IMR-90 (cell line): ENCODE data around the gene TMEM45A. TPM values are rescaled to one million over a fixed set of nuclear protein-coding genes. Genes with fewer than 3 reads are reported as not detected.

Source experiments
- ATAC-seq: fragments of 200-7000 bp; cut with Tn5 transposase; 2 replicates; pipeline ENCODE4 v1.9.1; 2020; ENCODE audit warnings: low read depth, mild to moderate bottlenecking, moderate library complexity
- BruUV-seq: library from RNA; stranded (reverse); fragments of 400-500 nt; replicated peaks from 2 replicates; lab custom pipeline; 2021; lab: Mats Ljungman, UMichigan
- CTCF ChIA-PET: fragments of 300-600 bp; formaldehyde crosslinking; extraction: SDS; loops from one replicate; lab custom pipeline; 2021; ENCODE audit warnings: antibody characterized with exemption; lab: Yijun Ruan, JAX
- POLR2A ChIA-PET: fragments of 300-600 bp; sonication (Branson Sonifier 250); formaldehyde crosslinking; loops from one replicate; lab custom pipeline; 2022; ENCODE audit warnings: antibody characterized with exemption; ENCODE audit not compliant: unreplicated experiment; lab: Charles Lee
- DNase-seq: peaks from one replicate; pipeline ENCODE4 v3.0.0; 2013
- H2AFZ ChIP-seq: replicated peaks from 2 replicates; pipeline ENCODE3; 2013; ENCODE audit warnings: low read length, mild to moderate bottlenecking; ENCODE audit not compliant: poor library complexity
- H2AK5ac ChIP-seq: 2 replicates; pipeline ENCODE4 v1.6.1; 2013; ENCODE audit warnings: low read depth, low read length, inconsistent platforms
- H2AK9ac ChIP-seq: replicated peaks from 2 replicates; pipeline ENCODE3; 2013; ENCODE audit warnings: mild to moderate bottlenecking, low read depth, low read length, moderate library complexity; ENCODE audit not compliant: poor library complexity
- H2BK120ac ChIP-seq: 2 replicates; pipeline ENCODE4 v1.6.1; 2013; ENCODE audit warnings: low read depth, low read length, inconsistent platforms
- H2BK15ac ChIP-seq: 3 replicates; pipeline ENCODE4 v1.6.1; 2013; ENCODE audit warnings: low read depth, low read length, inconsistent platforms
- H2BK20ac ChIP-seq: 2 replicates; pipeline ENCODE4 v1.6.1; 2013; ENCODE audit warnings: low read depth, mild to moderate bottlenecking, inconsistent platforms, low read length, moderate library complexity
- H2BK5ac ChIP-seq: 2 replicates; pipeline ENCODE4 v1.6.1; 2013; ENCODE audit warnings: mild to moderate bottlenecking, low read depth, low read length, inconsistent platforms; ENCODE audit not compliant: poor library complexity, severe bottlenecking
- H3K14ac ChIP-seq: replicated peaks from 2 replicates; pipeline ENCODE4 v1.6.1; 2013; ENCODE audit warnings: low read depth, low read length, inconsistent platforms
- H3K18ac ChIP-seq: 2 replicates; pipeline ENCODE4 v1.6.1; 2013; ENCODE audit warnings: low read depth, low read length, control low read depth
- H3K23ac ChIP-seq: 2 replicates; pipeline ENCODE4 v1.6.1; 2013; ENCODE audit warnings: low read depth, low read length, inconsistent platforms
- H3K27ac ChIP-seq: 2 replicates; pipeline ENCODE4 v1.5.1; 2013; ENCODE audit warnings: mild to moderate bottlenecking, control low read depth, low read length; ENCODE audit not compliant: insufficient read depth
- H3K27me3 ChIP-seq: 2 replicates; pipeline ENCODE4 v1.6.1; 2013; ENCODE audit warnings: low read length; ENCODE audit not compliant: control insufficient read depth, insufficient read depth
- H3K36me3 ChIP-seq: 2 replicates; pipeline ENCODE4 v1.6.1; 2013; ENCODE audit warnings: low read length, mixed read lengths; ENCODE audit not compliant: control insufficient read depth, insufficient read depth
- H3K4ac ChIP-seq: 2 replicates; pipeline ENCODE4 v1.6.1; 2013; ENCODE audit warnings: low read depth, low read length, inconsistent platforms
- H3K4me1 ChIP-seq: 2 replicates; pipeline ENCODE4 v1.6.1; 2013; ENCODE audit warnings: low read length, mixed read lengths; ENCODE audit not compliant: control insufficient read depth, insufficient read depth
- H3K4me2 ChIP-seq: 2 replicates; pipeline ENCODE4 v1.6.1; 2013; ENCODE audit warnings: low read depth, mild to moderate bottlenecking, control low read depth, low read length, moderate library complexity
- H3K4me3 ChIP-seq: 2 replicates; pipeline ENCODE4 v1.5.1; 2013; ENCODE audit warnings: low read depth, mild to moderate bottlenecking, control low read depth, low read length, moderate library complexity; ENCODE audit not compliant: insufficient read depth
- H3K56ac ChIP-seq: 2 replicates; pipeline ENCODE4 v1.6.1; 2013; ENCODE audit warnings: low read length, inconsistent platforms; ENCODE audit not compliant: insufficient read depth; ENCODE audit errors: extremely low read depth
- H3K79me1 ChIP-seq, 2 experiments: 2 replicates each; pipeline ENCODE4 v1.6.1; 2013; ENCODE audit warnings: low read length in 2 of 2, inconsistent platforms in 1 of 2, low read depth in 1 of 2
- H3K9ac ChIP-seq: 2 replicates; pipeline ENCODE4 v1.6.1; 2013; ENCODE audit warnings: low read depth, low read length, control low read depth
- H3K9me1 ChIP-seq: 2 replicates; pipeline ENCODE4 v1.6.1; 2013; ENCODE audit warnings: low read length, inconsistent platforms; ENCODE audit not compliant: insufficient read depth
- H3K9me3 ChIP-seq: 2 replicates; pipeline ENCODE4 v1.6.1; 2013; ENCODE audit warnings: low read length; ENCODE audit not compliant: control insufficient read depth, insufficient read depth
- H4K20me1 ChIP-seq: 2 replicates; pipeline ENCODE4 v1.6.1; 2013; ENCODE audit warnings: low read length, inconsistent platforms; ENCODE audit not compliant: insufficient read depth
- H4K5ac ChIP-seq: 2 replicates; pipeline ENCODE4 v1.6.1; 2013; ENCODE audit warnings: mild to moderate bottlenecking, low read depth, low read length, control low read depth
- H4K8ac ChIP-seq, 2 experiments: 2 replicates each; pipeline ENCODE4 v1.6.1; 2013; ENCODE audit warnings: low read depth in 2 of 2, low read length in 2 of 2, control low read depth in 1 of 2, inconsistent platforms in 1 of 2
- H4K91ac ChIP-seq: 2 replicates; pipeline ENCODE4 v1.6.1; 2013; ENCODE audit warnings: low read depth, low read length, inconsistent platforms; ENCODE audit not compliant: insufficient read depth
- BHLHE40 ChIP-seq: fragments of 150-350 bp; IDR thresholded peaks from 2 replicates; pipeline ENCODE4 v1.6.1; 2016; ENCODE audit warnings: mild to moderate bottlenecking, low read depth, low read length
- CEBPB ChIP-seq: IDR thresholded peaks from 2 replicates; pipeline ENCODE4 v1.6.1; 2012; ENCODE audit warnings: low read depth, low read length, improper control_type of control experiment
- FOS ChIP-seq: fragments of 150-350 bp; IDR thresholded peaks from 2 replicates; pipeline ENCODE4 v1.6.1; 2016; ENCODE audit warnings: low read depth, low read length
- MAFK ChIP-seq: IDR thresholded peaks from 2 replicates; pipeline ENCODE4 v1.6.1; 2012; ENCODE audit warnings: low read depth, low read length, improper control_type of control experiment
- MAZ ChIP-seq: IDR thresholded peaks from 2 replicates; pipeline ENCODE4 v1.6.1; 2012; ENCODE audit warnings: low read depth, mild to moderate bottlenecking, low read length, improper control_type of control experiment, moderate library complexity, borderline replicate concordance
- MXI1 ChIP-seq: IDR thresholded peaks from 2 replicates; pipeline ENCODE4 v1.6.1; 2012; ENCODE audit warnings: low read depth, mild to moderate bottlenecking, low read length, moderate library complexity, borderline replicate concordance
- NFE2L2 ChIP-seq: fragments of 150-350 bp; IDR thresholded peaks from 2 replicates; pipeline ENCODE4 v1.6.1; 2016; ENCODE audit warnings: low read depth, mild to moderate bottlenecking, low read length
- POLR2A ChIP-seq: IDR thresholded peaks from 2 replicates; pipeline ENCODE4 v1.6.1; 2012; ENCODE audit warnings: mild to moderate bottlenecking, low read depth, low read length
- RAD21 ChIP-seq: IDR thresholded peaks from 2 replicates; pipeline ENCODE4 v1.6.1; 2012; ENCODE audit warnings: low read length, improper control_type of control experiment
- RCOR1 ChIP-seq: IDR thresholded peaks from 2 replicates; pipeline ENCODE4 v1.6.1; 2012; ENCODE audit warnings: mild to moderate bottlenecking, low read length, improper control_type of control experiment; ENCODE audit not compliant: insufficient replicate concordance
- RFX5 ChIP-seq: IDR thresholded peaks from 2 replicates; pipeline ENCODE4 v1.8.0; 2012; ENCODE audit warnings: low read depth, mild to moderate bottlenecking, low read length, moderate library complexity
- SMC3 ChIP-seq: fragments of 150-350 bp; IDR thresholded peaks from 2 replicates; pipeline ENCODE4 v1.6.1; 2016; ENCODE audit warnings: low read depth, mild to moderate bottlenecking, antibody characterized with exemption, low read length, moderate library complexity
- WGBS, 2 experiments: methylation state at CpG; one replicate each; pipeline versions ENCODE4 v1.1.5 to v1.1.7; 2013; ENCODE audit warnings: missing lambda C conversion rate in 2 of 2; ENCODE audit not compliant: insufficient read length in 1 of 2; ENCODE audit errors: extremely low coverage in 2 of 2; 5-methylcytosine and 5-hydroxymethylcytosine counted together
- dilution Hi-C: fragments of 300-500 bp; cut with HindIII; formaldehyde crosslinking; loops from one replicate; pipeline ENCODE4 v1.14.3; 2018; ENCODE audit warnings: low sequenced_read_pairs; ENCODE audit not compliant: unreplicated experiment
- in situ Hi-C: fragments of 300-500 bp; cut with MboI; formaldehyde crosslinking; loops from 3 replicates; pipeline ENCODE4 v1.14.3; 2019; ENCODE audit warnings: low sequenced_read_pairs, inconsistent platforms, mixed read lengths
- intact Hi-C: fragments of 100-400 bp; cut with micrococcal nuclease; formaldehyde crosslinking; loops from 2 replicates; pipeline ENCODE4 v1.10.0; 2022
- polyA plus RNA-seq, 3 experiments: library from polyadenylated mRNA; depleted of rRNA; stranded (reverse); fragments of >200 nt; gene quantifications; 2 replicates each; pipeline ENCODE4 v1.2.3, GENCODE V29; 2012; ENCODE audit warnings: low replicate concordance in 1 of 3
- total RNA-seq: library from RNA; depleted of rRNA; stranded (reverse); fragments of >200 nt; gene quantifications from 2 replicates; pipeline ENCODE4 v1.2.3, GENCODE V29; 2012
- TF ChIP-seq, protein P1 (sequence below): conservative IDR thresholded peaks from 2 replicates; pipeline ENCODE4 v1.5.1; 2012; ENCODE audit warnings: mild to moderate bottlenecking, low read depth, low read length, improper control_type of control experiment
- TF ChIP-seq, protein P2 (sequence below): fragments of 150-350 bp; IDR thresholded peaks from 2 replicates; pipeline ENCODE4 v1.6.1; 2016; ENCODE audit warnings: low read depth, mild to moderate bottlenecking, low read length, moderate library complexity, borderline replicate concordance
- TF ChIP-seq, protein P3 (sequence below): fragments of 150-350 bp; IDR thresholded peaks from 2 replicates; pipeline ENCODE4 v1.6.1; 2017; ENCODE audit warnings: mild to moderate bottlenecking, antibody characterized with exemption, low read length, low read depth

The TMEM45A gene
- total and polyA plus RNA-seq, 2 of the 4 experiments (the other 2 are of a cell fraction) = 13.6 to 21.7 TPM

DNA sequence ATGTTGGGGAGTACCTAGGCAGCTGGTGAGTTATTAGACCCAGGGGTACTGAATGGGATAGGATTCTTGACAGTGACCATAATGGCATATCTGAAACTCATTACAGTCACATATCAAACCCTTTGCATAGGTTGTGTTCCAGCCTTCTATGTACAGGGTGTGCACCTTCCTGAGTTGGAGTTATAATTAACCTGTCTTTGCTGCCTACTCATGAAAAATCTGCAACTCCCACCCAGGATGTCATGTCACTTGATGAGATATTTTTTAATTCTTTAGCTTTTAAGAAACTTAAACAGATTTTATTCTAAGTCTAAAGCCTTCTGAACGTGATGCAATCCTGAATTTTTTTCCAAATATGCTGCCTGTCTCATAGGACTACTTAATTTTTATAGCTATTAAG, 95.8 kb downstream of the TMEM45A start:
- no peaks in the 10 kb centered on the region for H3K79me1 ChIP-seq
- H4K91ac ChIP-seq = no peak overlapping the region
- dilution Hi-C loops = no loop called here
- no TSS peak for BruUV-seq
- no peak overlapping the region for H4K5ac ChIP-seq
- POLR2A ChIA-PET = no interaction called here
- H3K9me1 ChIP-seq = no peaks in the 10 kb centered on the region
- no peak overlapping the region for H3K23ac ChIP-seq
- H2AFZ ChIP-seq = no peak overlapping the region
- no peak overlapping the region for H3K14ac ChIP-seq
- H3K27ac ChIP-seq = no peak overlapping the region
- no CpG with 5 or more reads among the region's 1 CpG for WGBS, 2 experiments
- H2BK5ac ChIP-seq = no peak overlapping the region
- no peak overlapping the region for H3K56ac ChIP-seq
- no peak overlapping the region for H3K4me3 ChIP-seq
- no peaks in the 10 kb centered on the region for H3K4me1 ChIP-seq
- no peaks in the 10 kb centered on the region for H4K20me1 ChIP-seq
- H2BK20ac ChIP-seq = no peak overlapping the region
- no peak overlapping the region for H3K9ac ChIP-seq
- H2BK120ac ChIP-seq = no peak overlapping the region
- H3K4me2 ChIP-seq = no peak overlapping the region
- H3K9me3 ChIP-seq = peaks cover 1% of the 10 kb centered on the region; the same call in 1 of the 2 replicates
- H3K18ac ChIP-seq = no peak overlapping the region
- in situ Hi-C loops = no loop called here
- H3K36me3 ChIP-seq = no peaks in the 10 kb centered on the region
- no peak overlapping the region for H2BK15ac ChIP-seq
- no peak for DNase-seq
- no peak overlapping the region for H4K8ac ChIP-seq
- TF ChIP-seq, protein P1, sequence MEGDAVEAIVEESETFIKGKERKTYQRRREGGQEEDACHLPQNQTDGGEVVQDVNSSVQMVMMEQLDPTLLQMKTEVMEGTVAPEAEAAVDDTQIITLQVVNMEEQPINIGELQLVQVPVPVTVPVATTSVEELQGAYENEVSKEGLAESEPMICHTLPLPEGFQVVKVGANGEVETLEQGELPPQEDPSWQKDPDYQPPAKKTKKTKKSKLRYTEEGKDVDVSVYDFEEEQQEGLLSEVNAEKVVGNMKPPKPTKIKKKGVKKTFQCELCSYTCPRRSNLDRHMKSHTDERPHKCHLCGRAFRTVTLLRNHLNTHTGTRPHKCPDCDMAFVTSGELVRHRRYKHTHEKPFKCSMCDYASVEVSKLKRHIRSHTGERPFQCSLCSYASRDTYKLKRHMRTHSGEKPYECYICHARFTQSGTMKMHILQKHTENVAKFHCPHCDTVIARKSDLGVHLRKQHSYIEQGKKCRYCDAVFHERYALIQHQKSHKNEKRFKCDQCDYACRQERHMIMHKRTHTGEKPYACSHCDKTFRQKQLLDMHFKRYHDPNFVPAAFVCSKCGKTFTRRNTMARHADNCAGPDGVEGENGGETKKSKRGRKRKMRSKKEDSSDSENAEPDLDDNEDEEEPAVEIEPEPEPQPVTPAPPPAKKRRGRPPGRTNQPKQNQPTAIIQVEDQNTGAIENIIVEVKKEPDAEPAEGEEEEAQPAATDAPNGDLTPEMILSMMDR = no peak
- TF ChIP-seq FOS (no peak), RCOR1 (no peak), SMC3 (no peak), MAZ (no peak), POLR2A (no peak), BHLHE40 (no peak), MAFK (no peak), RFX5 (no peak), NFE2L2 (no peak), RAD21 (no peak), MXI1 (no peak), CEBPB (no peak)
- TF ChIP-seq, protein P2, sequence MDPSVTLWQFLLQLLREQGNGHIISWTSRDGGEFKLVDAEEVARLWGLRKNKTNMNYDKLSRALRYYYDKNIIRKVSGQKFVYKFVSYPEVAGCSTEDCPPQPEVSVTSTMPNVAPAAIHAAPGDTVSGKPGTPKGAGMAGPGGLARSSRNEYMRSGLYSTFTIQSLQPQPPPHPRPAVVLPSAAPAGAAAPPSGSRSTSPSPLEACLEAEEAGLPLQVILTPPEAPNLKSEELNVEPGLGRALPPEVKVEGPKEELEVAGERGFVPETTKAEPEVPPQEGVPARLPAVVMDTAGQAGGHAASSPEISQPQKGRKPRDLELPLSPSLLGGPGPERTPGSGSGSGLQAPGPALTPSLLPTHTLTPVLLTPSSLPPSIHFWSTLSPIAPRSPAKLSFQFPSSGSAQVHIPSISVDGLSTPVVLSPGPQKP = no peak
- TF ChIP-seq, protein P3, sequence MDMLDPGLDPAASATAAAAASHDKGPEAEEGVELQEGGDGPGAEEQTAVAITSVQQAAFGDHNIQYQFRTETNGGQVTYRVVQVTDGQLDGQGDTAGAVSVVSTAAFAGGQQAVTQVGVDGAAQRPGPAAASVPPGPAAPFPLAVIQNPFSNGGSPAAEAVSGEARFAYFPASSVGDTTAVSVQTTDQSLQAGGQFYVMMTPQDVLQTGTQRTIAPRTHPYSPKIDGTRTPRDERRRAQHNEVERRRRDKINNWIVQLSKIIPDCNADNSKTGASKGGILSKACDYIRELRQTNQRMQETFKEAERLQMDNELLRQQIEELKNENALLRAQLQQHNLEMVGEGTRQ = no peak
- H2AK9ac ChIP-seq = no peak overlapping the region
- H2AK5ac ChIP-seq = no peak overlapping the region
- H3K27me3 ChIP-seq = no peaks in the 10 kb centered on the region
- intact Hi-C loops = no loop called here
- CTCF ChIA-PET = interaction anchor here (3.0 kb wide), 1 partner anchor 125 kb away, joined by 23 read pairs; no protein-coding TSS in a partner anchor
- ATAC-seq = no peak
- no peak overlapping the region for H3K4ac ChIP-seq
